Middle frontal gyrus (tissue), 1 donor: ENCODE measurements around the gene ARX.

ENCODE experiments used
- DNase-seq: peaks from one replicate; pipeline ENCODE4 v3.0.0-alpha.2; 2015; ENCODE audit warnings: low spot score; ENCODE audit errors: extremely low spot score

ARX gene

GRCh38 chrX:25016938-25017598, 1.3 kb upstream of the ARX start:
- DNase-seq = no peak

- no peak for DNase-seq
Observed at GRCh38 chrX:25016361-25016671, 551 bp upstream of the ARX start.

- no peak for DNase-seq
Observed at GRCh38 chrX:25014366-25014838, 1.4 kb downstream of the ARX start.

- DNase-seq = no peak
Observed at GRCh38 chrX:25013632-25014365, 2.0 kb downstream of the ARX start.

- DNase-seq = no peak
Observed at GRCh38 chrX:25012793-25013631, 2.8 kb downstream of the ARX start.

- no peak for DNase-seq
Observed at GRCh38 chrX:25012433-25012735, 3.4 kb downstream of the ARX start.

GRCh38 chrX:25011589-25012432, 4.0 kb downstream of the ARX start:
- no peak for DNase-seq

GRCh38 chrX:25010784-25011588, 4.8 kb downstream of the ARX start:
- DNase-seq = no peak

GRCh38 chrX:25009407-25009806, 6.4 kb downstream of the ARX start:
- DNase-seq = no peak

GRCh38 chrX:25007059-25008053, 8.4 kb downstream of the ARX start:
- no peak for DNase-seq

GRCh38 chrX:25006586-25007058, 9.1 kb downstream of the ARX start:
- no peak for DNase-seq

GRCh38 chrX:25005382-25006185, 10.2 kb downstream of the ARX start:
- no peak for DNase-seq

- DNase-seq = no peak
Observed at GRCh38 chrX:25005034-25005381, 10.8 kb downstream of the ARX start.

GRCh38 chrX:25004485-25005032, 11.2 kb downstream of the ARX start:
- no peak for DNase-seq

GRCh38 chrX:25004040-25004439, 11.7 kb downstream of the ARX start:
- no peak for DNase-seq

GRCh38 chrX:25003066-25003849, 12.5 kb downstream of the ARX start:
- no peak for DNase-seq

- no peak for DNase-seq
Observed at GRCh38 chrX:25002661-25003020, 13.1 kb downstream of the ARX start.
